Measurements from ENCODE around the gene RNF169.

GRCh38 chr11:74749127-74749964 lies 697 bp downstream of the RNF169 start:
- TF ChIP-seq, protein P1, sequence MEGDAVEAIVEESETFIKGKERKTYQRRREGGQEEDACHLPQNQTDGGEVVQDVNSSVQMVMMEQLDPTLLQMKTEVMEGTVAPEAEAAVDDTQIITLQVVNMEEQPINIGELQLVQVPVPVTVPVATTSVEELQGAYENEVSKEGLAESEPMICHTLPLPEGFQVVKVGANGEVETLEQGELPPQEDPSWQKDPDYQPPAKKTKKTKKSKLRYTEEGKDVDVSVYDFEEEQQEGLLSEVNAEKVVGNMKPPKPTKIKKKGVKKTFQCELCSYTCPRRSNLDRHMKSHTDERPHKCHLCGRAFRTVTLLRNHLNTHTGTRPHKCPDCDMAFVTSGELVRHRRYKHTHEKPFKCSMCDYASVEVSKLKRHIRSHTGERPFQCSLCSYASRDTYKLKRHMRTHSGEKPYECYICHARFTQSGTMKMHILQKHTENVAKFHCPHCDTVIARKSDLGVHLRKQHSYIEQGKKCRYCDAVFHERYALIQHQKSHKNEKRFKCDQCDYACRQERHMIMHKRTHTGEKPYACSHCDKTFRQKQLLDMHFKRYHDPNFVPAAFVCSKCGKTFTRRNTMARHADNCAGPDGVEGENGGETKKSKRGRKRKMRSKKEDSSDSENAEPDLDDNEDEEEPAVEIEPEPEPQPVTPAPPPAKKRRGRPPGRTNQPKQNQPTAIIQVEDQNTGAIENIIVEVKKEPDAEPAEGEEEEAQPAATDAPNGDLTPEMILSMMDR (IDR thresholded peaks at IDR 0.05) = no peak
- no peak for TF ChIP-seq POLR2AphosphoS5 (IDR thresholded peaks at IDR 0.05)
